DMS53 treated with DMSO at 0.1 percent for 48 hours (cell line): ENCODE measurements around the gene NKAIN2.

Experiments used
- DNase-seq: peaks from one replicate; lab custom pipeline; 2025; ENCODE audit not compliant: unreplicated experiment; lab: John Stamatoyannopoulos, UW

The NKAIN2 gene

GRCh38 chr6:124661097-124661661, 857.5 kb downstream of the NKAIN2 start:
- no peak for DNase-seq

- DNase-seq, result no peak
Observed at GRCh38 chr6:124668028-124668427, 864.4 kb downstream of the NKAIN2 start.

GRCh38 chr6:124669713-124670480, 866.2 kb downstream of the NKAIN2 start:
- no peak for DNase-seq

GRCh38 chr6:124670801-124671200, 867.1 kb downstream of the NKAIN2 start:
- no peak for DNase-seq

- DNase-seq, result no peak
Observed at GRCh38 chr6:124671324-124671723, 867.7 kb downstream of the NKAIN2 start.

GRCh38 chr6:124674042-124674441, 870.4 kb downstream of the NKAIN2 start:
- DNase-seq, result no peak

GRCh38 chr6:124676033-124676432, 872.4 kb downstream of the NKAIN2 start:
- DNase-seq, result no peak

GRCh38 chr6:124677874-124678273, 874.2 kb downstream of the NKAIN2 start:
- no peak for DNase-seq

- no peak for DNase-seq
Observed at GRCh38 chr6:124679387-124679786, 875.7 kb downstream of the NKAIN2 start.

- no peak for DNase-seq
Observed at GRCh38 chr6:124682751-124683150, 879.1 kb downstream of the NKAIN2 start.

- DNase-seq, result no peak
Observed at GRCh38 chr6:124683507-124683906, 879.8 kb downstream of the NKAIN2 start.

GRCh38 chr6:124684621-124685020, 881.0 kb downstream of the NKAIN2 start:
- no peak for DNase-seq

GRCh38 chr6:124688369-124688768, 884.7 kb downstream of the NKAIN2 start:
- DNase-seq, result no peak

GRCh38 chr6:124694139-124694705, 890.6 kb downstream of the NKAIN2 start:
- DNase-seq, result peak; percentile 10

- no peak for DNase-seq
Observed at GRCh38 chr6:124699038-124699437, 895.4 kb downstream of the NKAIN2 start.

GRCh38 chr6:124703541-124703940, 899.9 kb downstream of the NKAIN2 start:
- DNase-seq, result no peak

GRCh38 chr6:124712532-124712931, 908.9 kb downstream of the NKAIN2 start:
- peak; percentile 10 for DNase-seq

- no peak for DNase-seq
Observed at GRCh38 chr6:124714728-124715127, 911.1 kb downstream of the NKAIN2 start.

- no peak for DNase-seq
Observed at GRCh38 chr6:124719913-124720312, 916.2 kb downstream of the NKAIN2 start.

- DNase-seq, result no peak
Observed at GRCh38 chr6:124721331-124721730, 917.7 kb downstream of the NKAIN2 start.

- DNase-seq, result no peak
Observed at GRCh38 chr6:124722141-124722878, 918.6 kb downstream of the NKAIN2 start.

GRCh38 chr6:124723671-124724070, 920.0 kb downstream of the NKAIN2 start:
- DNase-seq, result no peak
